ENCODE results near the gene CCDC134. TPM values are rescaled to one million over a fixed set of nuclear protein-coding genes. Genes with fewer than 3 reads are reported as not detected.
"Not testable (repeated sequence)": the region's sequence is repeated elsewhere in the genome, so short reads cannot be mapped to it uniquely, and the experiment has no call there.

Gene CCDC134
- total and polyA plus RNA-seq, 2 donors (not counting 3 experiments of a cell fraction or from before 2014, with no cell fraction given) = 4.5 to 8.4 TPM

GRCh38 chr22:41868556-41868955 is 68.1 kb downstream of the CCDC134 start:
- no peak overlapping the region for H2AFZ ChIP-seq (ENCODE audit: low read depth, low read length)
- H4K20me1 ChIP-seq (replicated peaks; ENCODE audit: control insufficient read depth, extremely low read depth, insufficient read depth, low read length) = peaks cover 2% of the 10 kb centered on the region
- intact Hi-C loops (cut with micrococcal nuclease) (no loop called here), dilution Hi-C loops (cut with MboI; ENCODE audit: extremely low pct_ligation_motif_present, low sequenced_read_pairs) (no loop called here)
- BruUV-seq (replicated peaks) = no TSS peak
- CTCF ChIA-PET = no interaction called here
- POLR2A ChIA-PET = no interaction called here
- H3K4me2 ChIP-seq (ENCODE audit: insufficient read depth, low read length) = no peak overlapping the region
- H3K27ac ChIP-seq (ENCODE audit: insufficient read depth, low read depth, low read length) = no peak overlapping the region
- no peaks in the 10 kb centered on the region for H3K9me3 ChIP-seq (replicated peaks; ENCODE audit: control insufficient read depth, insufficient read depth, low read length)
- DNase-seq (ENCODE audit: low read depth, low spot score) (no peak), FAIRE-seq (no peak)
- H3K4me1 ChIP-seq (ENCODE audit: control insufficient read depth, extremely low read depth, insufficient read depth, low read length) = no peaks in the 10 kb centered on the region
- H3K9me1 ChIP-seq (replicated peaks; ENCODE audit: control insufficient read depth, extremely low read depth, insufficient read depth, low read length) = no peaks in the 10 kb centered on the region
- H3K27me3 ChIP-seq (ENCODE audit: control insufficient read depth in 2 of 2, insufficient read depth in 2 of 2, low read length in 2 of 2) = no peaks in the 10 kb centered on the region
- H3K36me3 ChIP-seq (ENCODE audit: control insufficient read depth in 2 of 2, extremely low read depth in 1 of 2, insufficient read depth in 2 of 2, low read length in 2 of 2) = peaks cover 22 to 24% of the 10 kb centered on the region in 2 experiments
- peaks cover 27% of the 10 kb centered on the region for H3K79me2 ChIP-seq (ENCODE audit: control insufficient read depth, insufficient read depth, low read length)
- H3K4me3 ChIP-seq (replicated peaks in 1 of 3; ENCODE audit: insufficient read depth in 1 of 3, low read depth in 1 of 3, low read length in 3 of 3) = no peak overlapping the region
- no peak overlapping the region for H3K9ac ChIP-seq (replicated peaks; ENCODE audit: extremely low read depth, insufficient read depth, low read length)
- TF ChIP-seq GATA2 (IDR thresholded peaks at IDR 0.05; ENCODE audit: insufficient read depth, insufficient read length, low read depth, low read length) = no peak
- TF ChIP-seq POLR2AphosphoS5 (IDR thresholded peaks at IDR 0.05; ENCODE audit: insufficient read depth, low read depth, low read length) = no peak
- TF ChIP-seq, protein P1, sequence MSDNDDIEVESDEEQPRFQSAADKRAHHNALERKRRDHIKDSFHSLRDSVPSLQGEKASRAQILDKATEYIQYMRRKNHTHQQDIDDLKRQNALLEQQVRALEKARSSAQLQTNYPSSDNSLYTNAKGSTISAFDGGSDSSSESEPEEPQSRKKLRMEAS (IDR thresholded peaks at IDR 0.05; ENCODE audit: insufficient read depth, insufficient read length) = no peak
- TF ChIP-seq FOS (IDR thresholded peaks at IDR 0.05; ENCODE audit: borderline replicate concordance, insufficient read depth, low read length) = no peak
- no peak for TF ChIP-seq JUN (IDR thresholded peaks at IDR 0.05; ENCODE audit: borderline replicate concordance, insufficient read depth, insufficient read length, low read depth)
- no peak for TF ChIP-seq MYC (IDR thresholded peaks at IDR 0.05; ENCODE audit: low read depth, low read length)
- TF ChIP-seq CTCF (IDR thresholded peaks at IDR 0.05; ENCODE audit: extremely low read depth in 1 of 2, insufficient read depth in 1 of 2, low read depth in 1 of 2, low read length in 2 of 2) = no peak
- TF ChIP-seq POLR2A (IDR thresholded peaks at IDR 0.05; ENCODE audit: low read depth, low read length) = no peak

GRCh38 chr22:41870081-41870480 is 69.6 kb downstream of the CCDC134 start:
- H4K20me1 ChIP-seq (replicated peaks; ENCODE audit: control insufficient read depth, extremely low read depth, insufficient read depth, low read length); H3K4me2 ChIP-seq (ENCODE audit: insufficient read depth, low read length); H3K4me3 ChIP-seq (replicated peaks in 1 of 3; ENCODE audit: insufficient read depth in 1 of 3, low read depth in 1 of 3, low read length in 3 of 3); H3K27ac ChIP-seq (ENCODE audit: insufficient read depth, low read depth, low read length); BruUV-seq (replicated peaks); H3K9me3 ChIP-seq (replicated peaks; ENCODE audit: control insufficient read depth, insufficient read depth, low read length); H2AFZ ChIP-seq (ENCODE audit: low read depth, low read length); FAIRE-seq; intact Hi-C loops (cut with micrococcal nuclease); H3K27me3 ChIP-seq (ENCODE audit: control insufficient read depth in 2 of 2, insufficient read depth in 2 of 2, low read length in 2 of 2); H3K4me1 ChIP-seq (ENCODE audit: control insufficient read depth, extremely low read depth, insufficient read depth, low read length); DNase-seq (ENCODE audit: low read depth, low spot score); H3K9ac ChIP-seq (replicated peaks; ENCODE audit: extremely low read depth, insufficient read depth, low read length); H3K9me1 ChIP-seq (replicated peaks; ENCODE audit: control insufficient read depth, extremely low read depth, insufficient read depth, low read length); dilution Hi-C loops (cut with MboI; ENCODE audit: extremely low pct_ligation_motif_present, low sequenced_read_pairs); CTCF ChIA-PET: not testable (repeated sequence)
- Histone ChIP-seq H3K79me2 (ENCODE audit: control insufficient read depth, insufficient read depth, low read length) (peaks cover 14% of the 10 kb centered on the region), H3K36me3 (ENCODE audit: control insufficient read depth in 2 of 2, extremely low read depth in 1 of 2, insufficient read depth in 2 of 2, low read length in 2 of 2) (peaks cover 23 to 32% of the 10 kb centered on the region in 2 experiments)
- POLR2A ChIA-PET = interaction anchor here (0.6 kb wide), 1 partner anchor 206 kb away, joined by 10 read pairs; no protein-coding TSS in a partner anchor
